Measurements from ENCODE around the gene HELT.

- TF ChIP-seq RARB (CRISPR knock-in tag; IDR thresholded peaks at IDR 0.05) (no peak), SNAI2 (CRISPR knock-in tag; IDR thresholded peaks at IDR 0.05) (no peak), ZNF70 (CRISPR knock-in tag; IDR thresholded peaks at IDR 0.05) (no peak), OSR1 (CRISPR knock-in tag; IDR thresholded peaks at IDR 0.05) (no peak), GLIS3 (CRISPR knock-in tag; IDR thresholded peaks at IDR 0.05) (no peak), CREB5 (CRISPR knock-in tag; IDR thresholded peaks at IDR 0.05; ENCODE audit: low read depth) (no peak)
- TF ChIP-seq, protein P1, sequence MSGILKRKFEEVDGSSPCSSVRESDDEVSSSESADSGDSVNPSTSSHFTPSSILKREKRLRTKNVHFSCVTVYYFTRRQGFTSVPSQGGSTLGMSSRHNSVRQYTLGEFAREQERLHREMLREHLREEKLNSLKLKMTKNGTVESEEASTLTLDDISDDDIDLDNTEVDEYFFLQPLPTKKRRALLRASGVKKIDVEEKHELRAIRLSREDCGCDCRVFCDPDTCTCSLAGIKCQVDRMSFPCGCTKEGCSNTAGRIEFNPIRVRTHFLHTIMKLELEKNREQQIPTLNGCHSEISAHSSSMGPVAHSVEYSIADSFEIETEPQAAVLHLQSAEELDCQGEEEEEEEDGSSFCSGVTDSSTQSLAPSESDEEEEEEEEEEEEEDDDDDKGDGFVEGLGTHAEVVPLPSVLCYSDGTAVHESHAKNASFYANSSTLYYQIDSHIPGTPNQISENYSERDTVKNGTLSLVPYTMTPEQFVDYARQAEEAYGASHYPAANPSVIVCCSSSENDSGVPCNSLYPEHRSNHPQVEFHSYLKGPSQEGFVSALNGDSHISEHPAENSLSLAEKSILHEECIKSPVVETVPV (CRISPR knock-in tag; IDR thresholded peaks at IDR 0.05): no peak
Observed at GRCh38 chr4:184992422-184992821, 25.9 kb upstream of the HELT start.
